Stimulated activated CD4-positive, alpha-beta T cell treated with anti-CD3 and anti-CD28 coated beads, TNF-alpha, amount 100 ng/mL, for 1 hour (primary cell): Measurements from ENCODE around the gene IMP4.

Experiments used
- DNase-seq, 3 donors: peaks; one replicate each; pipeline ENCODE4 v3.0.0-alpha.2; 2020; ENCODE audit warnings: low read depth in 3 of 3, low spot score in 1 of 3

The IMP4 gene

GRCh38 chr2:130336150-130336876, 6.4 kb upstream of the IMP4 start:
- DNase-seq = no peak

DNA sequence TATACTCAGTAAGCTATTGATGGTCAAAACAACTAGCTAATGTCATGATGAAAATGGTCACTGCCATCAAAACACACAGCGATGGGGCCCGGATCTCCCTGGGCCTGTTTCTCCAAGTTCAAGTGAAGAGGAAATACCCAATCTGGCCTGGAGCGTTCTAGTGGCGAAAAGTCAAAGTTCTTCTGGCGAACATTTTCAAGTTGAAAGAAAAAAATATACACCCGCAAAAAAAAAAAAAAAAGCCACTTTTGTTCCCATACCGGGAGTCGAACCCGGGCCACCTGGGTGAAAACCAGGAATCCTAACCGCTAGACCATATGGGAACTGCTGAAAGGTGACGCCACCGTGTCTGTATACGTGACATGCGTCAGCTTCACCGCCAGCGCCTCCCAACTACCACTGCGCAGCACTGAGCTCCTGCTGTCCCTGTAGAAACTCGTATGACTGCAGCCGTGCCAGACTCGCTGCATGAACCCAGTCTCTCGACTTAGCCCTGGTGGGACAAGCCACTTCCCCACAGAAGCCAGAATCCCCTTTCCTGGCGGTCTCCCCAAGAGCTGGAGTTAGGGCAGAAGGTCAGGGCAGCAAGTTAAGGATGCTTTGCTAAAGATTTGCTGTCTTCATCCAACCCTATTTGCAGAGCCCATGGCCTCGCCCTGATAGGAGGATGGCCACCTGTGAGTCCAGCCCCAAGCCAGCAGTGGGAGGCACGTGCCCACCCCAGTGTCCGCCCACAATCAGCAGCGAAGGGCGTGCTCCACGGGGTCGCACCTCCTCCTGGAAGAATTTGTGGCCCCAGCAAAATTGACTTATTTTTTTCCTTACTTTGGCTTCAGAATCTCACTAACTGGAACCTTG, 5.6 kb upstream of the IMP4 start:
- DNase-seq = peak in 1 of 3 donors; percentile 65

DNA sequence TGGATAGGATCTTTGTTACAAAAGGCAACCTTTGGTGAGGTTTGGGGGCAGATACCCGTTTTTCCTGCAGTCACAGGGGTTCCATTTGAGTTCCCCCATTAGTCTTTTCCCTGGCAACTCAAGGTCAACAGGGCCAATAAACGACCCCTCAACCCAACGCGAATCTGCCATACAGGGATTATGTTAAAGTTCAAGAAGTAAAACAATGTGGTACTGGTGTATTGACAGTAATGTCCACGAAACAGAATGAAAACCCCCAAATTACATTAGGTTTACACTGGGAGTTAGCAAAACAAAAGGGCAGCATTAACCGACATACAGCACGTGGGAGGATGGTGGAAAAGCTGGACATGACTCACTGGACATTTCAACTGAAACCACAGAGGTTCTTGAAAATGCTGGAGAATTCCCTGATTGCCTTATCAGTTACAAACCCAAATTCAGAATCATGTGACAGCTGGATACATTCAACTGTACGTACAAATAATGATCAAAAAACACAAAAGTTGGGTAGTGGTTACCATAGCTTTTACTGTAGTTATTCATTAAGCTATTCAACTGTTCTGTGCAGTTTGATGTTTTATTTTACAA, 4.9 kb upstream of the IMP4 start:
- DNase-seq = no peak

GRCh38 chr2:130338793-130339345, 3.8 kb upstream of the IMP4 start:
- DNase-seq = no peak

DNA sequence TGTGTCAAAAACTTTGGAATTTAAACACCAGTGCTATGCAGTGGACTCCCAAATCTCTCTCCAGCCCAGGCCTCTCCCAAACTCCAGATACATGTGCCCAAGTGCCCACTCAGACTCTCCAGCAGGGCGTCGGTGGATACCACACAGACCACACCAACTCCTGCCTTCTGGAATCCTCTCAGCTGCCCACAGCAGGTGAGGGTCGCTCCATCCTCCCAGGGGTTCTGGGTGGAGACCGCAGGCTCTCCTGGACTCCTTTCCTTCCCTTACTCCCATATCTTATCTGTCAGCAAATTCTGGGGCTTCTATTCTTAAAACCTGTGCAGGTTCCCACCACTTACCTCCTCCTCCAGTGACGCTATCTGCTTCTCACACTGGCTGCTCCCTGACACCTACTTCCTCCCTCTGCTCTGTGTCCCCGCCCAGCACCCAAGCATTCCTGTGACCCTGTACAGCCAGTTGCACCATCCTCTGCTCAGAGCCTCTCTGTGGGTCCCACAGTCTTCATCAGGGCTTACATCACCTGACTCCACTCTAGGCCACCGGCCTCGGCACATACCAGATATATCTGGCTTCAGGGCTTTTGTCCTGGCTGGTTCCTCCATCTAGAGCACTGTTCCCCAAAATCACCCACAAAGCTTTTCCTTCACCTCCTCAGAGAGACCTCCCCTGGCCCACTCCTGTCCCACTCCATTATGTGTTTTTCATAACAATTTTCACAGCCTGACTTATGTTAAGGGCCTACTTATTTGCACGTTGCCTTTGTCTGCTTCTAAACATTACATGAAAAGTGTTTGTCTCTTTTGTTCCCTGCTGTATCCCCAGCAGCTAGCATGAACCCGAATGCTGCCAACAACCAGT, 2.6 kb upstream of the IMP4 start:
- DNase-seq = no peak

DNA sequence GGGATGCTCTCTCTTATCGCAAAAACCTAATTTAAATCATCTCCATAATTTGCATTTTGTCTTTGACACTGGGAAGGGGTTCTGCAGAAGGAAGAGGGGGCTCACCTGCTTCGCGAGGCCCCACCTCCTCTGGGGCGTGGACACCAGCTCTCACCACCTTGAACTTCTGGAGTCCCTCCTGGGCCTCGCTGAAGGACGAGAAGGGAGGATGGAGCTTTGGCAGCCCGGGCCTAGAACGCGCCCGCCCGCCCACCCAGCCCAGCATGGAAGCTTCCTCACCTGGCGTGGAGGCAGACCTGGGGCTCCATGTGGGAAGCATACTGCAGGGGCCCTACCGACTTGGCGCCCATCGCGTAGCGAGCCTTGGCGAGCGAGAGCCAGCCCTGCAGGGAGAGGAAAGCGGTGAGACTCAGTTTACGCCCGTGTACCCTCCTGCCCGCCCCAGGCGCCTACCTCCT, 1.1 kb upstream of the IMP4 start:
- no peak for DNase-seq

DNA sequence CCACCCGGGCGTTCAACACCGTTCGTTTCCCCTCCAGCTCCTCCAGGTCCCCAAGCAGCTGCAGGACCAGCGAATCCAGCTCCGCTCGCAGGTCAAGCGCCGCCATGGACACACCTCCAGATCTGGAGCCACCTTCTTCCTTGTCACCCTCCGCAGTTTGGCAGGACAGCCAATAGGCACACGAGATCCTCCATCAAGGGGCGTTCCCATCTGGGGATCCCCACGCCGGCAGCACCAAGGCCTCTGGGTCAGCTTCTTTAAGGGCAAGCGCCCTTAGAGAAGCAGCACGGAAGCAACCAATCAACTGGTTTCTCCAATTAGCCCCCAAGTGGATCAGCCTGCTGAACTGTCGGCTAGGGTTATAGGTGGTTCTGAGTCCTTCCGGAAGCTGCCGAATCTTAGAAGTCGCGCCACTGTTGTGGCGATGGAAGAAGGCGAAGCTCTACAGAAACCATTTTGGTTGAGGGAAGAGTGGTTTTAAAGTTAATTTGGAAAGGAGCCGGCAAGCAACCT, 621 bp upstream of the IMP4 start:
- DNase-seq = peak; percentile 56 to 61 (median 61)

DNA sequence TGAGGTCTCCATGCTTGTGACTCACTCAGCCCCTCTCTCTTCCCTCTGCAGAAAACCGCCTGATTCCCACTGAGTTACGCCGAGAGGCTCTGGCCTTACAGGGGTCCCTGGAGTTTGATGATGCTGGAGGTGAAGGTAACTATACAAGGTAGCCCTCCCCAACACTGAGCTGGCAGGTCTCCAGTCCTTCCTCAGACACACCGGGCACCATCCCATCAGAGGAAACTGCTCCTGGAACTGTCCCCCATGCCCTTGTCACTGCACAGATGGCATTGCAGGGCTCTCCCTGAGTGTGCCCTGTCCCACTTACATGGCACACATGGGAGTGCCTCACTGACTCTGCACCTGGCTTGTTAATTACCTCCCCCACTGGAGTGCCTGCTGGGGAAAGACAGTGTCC, 1.9 kb downstream of the IMP4 start:
- no peak for DNase-seq

GRCh38 chr2:130345091-130345490, 2.4 kb downstream of the IMP4 start:
- DNase-seq = no peak

DNA sequence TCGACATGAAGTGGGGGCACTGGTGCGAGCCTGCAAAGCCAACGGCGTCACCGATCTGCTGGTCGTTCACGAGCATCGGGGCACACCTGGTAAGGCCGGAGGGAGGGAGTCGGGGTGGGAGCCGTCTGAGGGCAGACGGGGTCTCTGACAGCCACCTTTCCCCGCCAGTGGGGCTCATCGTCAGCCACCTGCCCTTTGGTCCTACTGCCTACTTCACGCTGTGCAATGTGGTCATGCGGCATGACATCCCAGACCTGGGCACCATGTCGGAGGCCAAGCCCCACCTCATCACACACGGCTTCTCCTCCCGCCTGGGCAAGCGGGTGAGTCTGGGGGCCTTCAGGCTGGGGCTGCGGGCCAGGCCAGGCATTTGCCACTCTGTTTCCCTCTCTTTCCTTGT, 2.9 kb downstream of the IMP4 start:
- DNase-seq = no peak

GRCh38 chr2:130346041-130346740, 3.5 kb downstream of the IMP4 start:
- no peak for DNase-seq

DNA sequence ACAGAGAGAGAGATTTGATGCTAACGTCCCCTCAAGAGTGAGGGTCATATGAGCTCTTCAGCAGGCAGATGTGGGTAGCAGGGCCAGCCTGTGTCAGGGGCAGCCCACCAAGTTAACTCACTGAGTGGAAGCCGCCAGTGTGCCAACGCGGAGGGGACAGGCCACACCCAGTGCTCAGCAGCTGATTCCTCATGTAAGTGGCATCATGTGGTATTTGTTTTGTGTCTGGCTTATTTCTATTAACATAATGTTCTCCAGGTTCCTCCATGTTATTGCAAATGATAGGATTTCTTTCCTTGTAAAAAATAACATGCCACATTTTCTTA, 4.0 kb downstream of the IMP4 start:
- DNase-seq = no peak

- DNase-seq = no peak
These were observed 4.7 kb downstream of the IMP4 start for GRCh38 chr2:130347220-130347925.

DNA sequence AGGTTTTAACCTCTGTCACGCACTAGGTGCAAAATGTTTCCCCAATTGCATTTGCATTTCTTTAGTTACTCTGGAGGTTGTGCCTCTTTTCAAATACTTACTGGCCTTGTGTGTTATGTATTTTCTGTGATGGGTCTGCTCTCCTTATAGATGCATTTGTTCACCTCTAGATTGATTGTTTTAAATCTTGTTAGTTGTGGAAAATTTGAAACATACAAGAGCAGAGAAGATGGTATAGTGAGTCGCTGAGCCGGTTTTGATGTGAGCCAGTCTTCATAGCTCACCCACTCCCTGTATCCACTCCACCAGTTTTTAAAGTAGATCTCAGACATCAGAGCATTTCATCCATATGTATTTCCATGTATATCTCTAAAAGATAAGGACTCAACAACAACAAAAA, 6.5 kb downstream of the IMP4 start:
- no peak for DNase-seq

- DNase-seq = no peak
These were observed 9.0 kb downstream of the IMP4 start for GRCh38 chr2:130351711-130352110.

- no peak for DNase-seq
These were observed 9.5 kb downstream of the IMP4 start for GRCh38 chr2:130352237-130352636.

- no peak for DNase-seq
These were observed 10.8 kb downstream of the IMP4 start for GRCh38 chr2:130353291-130354138.

DNA sequence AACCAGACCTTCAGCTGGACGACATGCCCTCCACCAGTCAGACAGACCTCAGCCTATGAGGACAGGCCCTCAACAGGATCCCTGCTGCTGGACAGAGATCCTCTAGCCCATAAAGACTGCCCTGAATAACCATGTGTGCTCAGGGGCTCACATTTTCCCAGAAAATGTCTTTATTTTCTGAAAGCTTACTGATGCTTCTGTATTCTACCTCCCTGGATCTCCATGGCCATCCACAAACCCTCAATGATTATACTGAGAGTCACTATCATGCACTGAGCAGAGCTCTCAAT, 11.4 kb downstream of the IMP4 start:
- no peak for DNase-seq

GRCh38 chr2:130355172-130355577, 12.5 kb downstream of the IMP4 start:
- DNase-seq = no peak
